Measurements from ENCODE around the gene PRKG1. TPM values are rescaled to one million over a fixed set of nuclear protein-coding genes. Genes with fewer than 3 reads are reported as not detected.

Gene PRKG1
- total and polyA plus RNA-seq, 2 of the 8 experiments (the other 6 are each of a cell fraction or from before 2014, with no cell fraction given): 4.2 to 15.2 TPM

DNA sequence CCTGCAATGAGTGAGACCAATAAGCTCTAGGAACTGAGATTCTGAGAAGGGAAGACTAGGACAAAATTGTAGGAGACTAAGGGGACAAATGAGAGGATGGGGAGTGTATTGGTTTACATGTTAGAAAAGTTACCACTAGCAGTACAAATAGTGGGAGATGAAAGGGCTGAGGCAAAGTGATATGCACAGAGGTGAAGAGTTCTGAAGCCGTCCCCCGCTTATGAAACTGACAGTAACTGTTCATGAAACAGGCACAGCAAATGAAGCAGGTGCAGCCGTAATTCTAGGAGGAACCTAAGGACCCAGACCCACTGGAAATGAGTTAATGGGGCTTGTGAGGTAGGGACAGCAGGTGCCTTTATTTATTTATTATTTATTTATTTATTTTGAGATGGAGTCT lies 211.3 kb downstream of the PRKG1 start:
- Histone ChIP-seq H4K5ac (ENCODE audit: insufficient read length, low read depth, low read length) (no peak overlapping the region), H3K4ac (replicated peaks; ENCODE audit: insufficient read length, low read depth, low read length) (no peak overlapping the region), H2AK5ac (ENCODE audit: low read depth, low read length) (no peak overlapping the region), H3K18ac (ENCODE audit: extremely low read depth, low read length) (no peak overlapping the region), H3K4me2 (ENCODE audit: insufficient read depth in 1 of 2, low read depth in 2 of 2, low read length in 2 of 2) (no peak overlapping the region), H2AFZ (ENCODE audit: low read length) (no peak overlapping the region), H2BK12ac (ENCODE audit: low read depth, low read length) (no peak overlapping the region), H2BK5ac (ENCODE audit: low read depth, low read length) (no peak overlapping the region), H3K23ac (ENCODE audit: insufficient read length) (no peak overlapping the region), H2BK120ac (replicated peaks; ENCODE audit: low read depth, low read length) (no peak overlapping the region), H3K23me2 (ENCODE audit: low read depth, low read length) (no peaks in the 10 kb centered on the region), H3K4me1 (replicated peaks in 1 of 4; ENCODE audit: control insufficient read depth in 3 of 4, insufficient read depth in 4 of 4, low read length in 3 of 4) (peaks cover 0 to 3% (median 1%) of the 10 kb centered on the region in 4 experiments; a peak in 3 of 7 replicates), H3K9ac (replicated peaks in 1 of 4; ENCODE audit: extremely low read depth in 1 of 4, low read depth in 3 of 4, low read length in 3 of 4) (no peak overlapping the region), H3K79me1 (ENCODE audit: low read depth, low read length) (no peaks in the 10 kb centered on the region), H3K56ac (replicated peaks; ENCODE audit: insufficient read length, low read depth, low read length) (no peak overlapping the region), H3K14ac (ENCODE audit: insufficient read length) (no peak overlapping the region), H3K9me3 (ENCODE audit: insufficient read depth in 2 of 2, low read depth in 1 of 2, low read length in 1 of 2) (peaks cover 0 to 4% of the 10 kb centered on the region in 2 experiments; a peak in 1 of 4 replicates), H4K8ac (ENCODE audit: extremely low read depth, insufficient read depth, low read length) (no peak overlapping the region), H4K91ac (replicated peaks; ENCODE audit: insufficient read length, low read length) (no peak overlapping the region), H2BK20ac (ENCODE audit: low read length) (no peak overlapping the region), H3K4me3 (ENCODE audit: extremely low read depth in 1 of 4, insufficient read depth in 2 of 4, low read depth in 3 of 4, low read length in 4 of 4) (no peak overlapping the region), H3K27ac (ENCODE audit: low read depth, low read length) (no peak overlapping the region), H2BK15ac (ENCODE audit: low read length) (no peak overlapping the region), H3K79me2 (ENCODE audit: control insufficient read depth in 1 of 2, insufficient read depth in 2 of 2, low read length in 2 of 2) (no peaks in the 10 kb centered on the region), H3K27me3 (replicated peaks in 1 of 4; ENCODE audit: control insufficient read depth in 3 of 4, extremely low read depth in 1 of 4, insufficient read depth in 3 of 4, low read length in 3 of 4) (no peaks in the 10 kb centered on the region), H3K36me3 (ENCODE audit: control insufficient read depth in 2 of 4, insufficient read depth in 4 of 4, low read length in 3 of 4) (no peaks in the 10 kb centered on the region), H4K20me1 (replicated peaks in 1 of 2; ENCODE audit: control insufficient read depth in 1 of 2, insufficient read depth in 2 of 2, low read length in 2 of 2) (no peaks in the 10 kb centered on the region)
- no peak for DNase-seq (ENCODE audit: low read depth in 1 of 2, low spot score in 2 of 2)
- ChIA-PET POLR2A (ENCODE audit: partially characterized antibody) (no interaction called here), CTCF (ENCODE audit: partially characterized antibody) (no interaction called here)
- FAIRE-seq: no peak
- WGBS, 2 experiments (ENCODE audit: extremely low coverage in 1 of 2, insufficient coverage in 1 of 2, insufficient read length in 1 of 2, insufficient replicate concordance in 2 of 2, low coverage in 1 of 2, low lambda C conversion rate in 2 of 2, missing lambda C conversion rate in 1 of 2): 98% methylated on average over 3 of the region's 3 CpGs; no CpG with 5 or more reads in 1 of the 2 experiments
- TF ChIP-seq KDM4A (IDR thresholded peaks at IDR 0.05; ENCODE audit: low read depth, low read length, severe bottlenecking) (no peak), EZH2 (IDR thresholded peaks at IDR 0.05; ENCODE audit: low read depth, low read length, severe bottlenecking) (no peak), HDAC6 (IDR thresholded peaks at IDR 0.05; ENCODE audit: low read depth, low read length) (no peak), PHF8 (conservative IDR thresholded peaks at IDR 0.05; ENCODE audit: low read depth, low read length) (no peak), POLR2A (IDR thresholded peaks at IDR 0.05; ENCODE audit: control extremely low read depth in 1 of 2, low read depth in 2 of 2, low read length in 2 of 2) (no peak), RXRA (IDR thresholded peaks at IDR 0.05; ENCODE audit: insufficient read depth, low read depth, low read length) (no peak), SUZ12 (IDR thresholded peaks at IDR 0.05; ENCODE audit: low read length) (no peak), CHD2 (IDR thresholded peaks at IDR 0.05; ENCODE audit: low read length) (no peak)
- TF ChIP-seq, protein P1, sequence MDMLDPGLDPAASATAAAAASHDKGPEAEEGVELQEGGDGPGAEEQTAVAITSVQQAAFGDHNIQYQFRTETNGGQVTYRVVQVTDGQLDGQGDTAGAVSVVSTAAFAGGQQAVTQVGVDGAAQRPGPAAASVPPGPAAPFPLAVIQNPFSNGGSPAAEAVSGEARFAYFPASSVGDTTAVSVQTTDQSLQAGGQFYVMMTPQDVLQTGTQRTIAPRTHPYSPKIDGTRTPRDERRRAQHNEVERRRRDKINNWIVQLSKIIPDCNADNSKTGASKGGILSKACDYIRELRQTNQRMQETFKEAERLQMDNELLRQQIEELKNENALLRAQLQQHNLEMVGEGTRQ (IDR thresholded peaks at IDR 0.05; ENCODE audit: low read length): no peak
- TF ChIP-seq, protein P2, sequence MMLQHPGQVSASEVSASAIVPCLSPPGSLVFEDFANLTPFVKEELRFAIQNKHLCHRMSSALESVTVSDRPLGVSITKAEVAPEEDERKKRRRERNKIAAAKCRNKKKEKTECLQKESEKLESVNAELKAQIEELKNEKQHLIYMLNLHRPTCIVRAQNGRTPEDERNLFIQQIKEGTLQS (IDR thresholded peaks at IDR 0.05; ENCODE audit: insufficient read depth, low read depth, low read length): no peak
- TF ChIP-seq, protein P3, sequence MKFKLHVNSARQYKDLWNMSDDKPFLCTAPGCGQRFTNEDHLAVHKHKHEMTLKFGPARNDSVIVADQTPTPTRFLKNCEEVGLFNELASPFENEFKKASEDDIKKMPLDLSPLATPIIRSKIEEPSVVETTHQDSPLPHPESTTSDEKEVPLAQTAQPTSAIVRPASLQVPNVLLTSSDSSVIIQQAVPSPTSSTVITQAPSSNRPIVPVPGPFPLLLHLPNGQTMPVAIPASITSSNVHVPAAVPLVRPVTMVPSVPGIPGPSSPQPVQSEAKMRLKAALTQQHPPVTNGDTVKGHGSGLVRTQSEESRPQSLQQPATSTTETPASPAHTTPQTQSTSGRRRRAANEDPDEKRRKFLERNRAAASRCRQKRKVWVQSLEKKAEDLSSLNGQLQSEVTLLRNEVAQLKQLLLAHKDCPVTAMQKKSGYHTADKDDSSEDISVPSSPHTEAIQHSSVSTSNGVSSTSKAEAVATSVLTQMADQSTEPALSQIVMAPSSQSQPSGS (IDR thresholded peaks at IDR 0.05; ENCODE audit: low read length): no peak

Data from H1 (cell line).